Suprapubic skin (tissue), 3 donors: ENCODE results near the gene HOXB2.

Experiments used
- EP300 ChIP-seq: sonication (generic); formaldehyde crosslinking; IDR thresholded peaks from one replicate; pipeline ENCODE4 v1.6.1; 2017; ENCODE audit warnings: antibody characterized with exemption
- POLR2A ChIP-seq, 2 donors: fragments of 450-650 bp; IDR thresholded peaks; one replicate each; pipeline ENCODE4 v1.6.1; 2017; ENCODE audit warnings: antibody characterized with exemption in 2 of 2, mild to moderate bottlenecking in 2 of 2, moderate library complexity in 2 of 2
- TF ChIP-seq, protein P1 (sequence below), 2 donors: fragments of 200-600 bp in 1 of 2; fragments of 450-650 bp in 1 of 2; sonication (generic) in 1 of 2; IDR thresholded peaks; one replicate each; pipeline ENCODE4 v1.5.1; 2016 to 2019; ENCODE audit warnings: antibody characterized with exemption in 2 of 2, mild to moderate bottlenecking in 1 of 2, moderate library complexity in 1 of 2

DNA sequence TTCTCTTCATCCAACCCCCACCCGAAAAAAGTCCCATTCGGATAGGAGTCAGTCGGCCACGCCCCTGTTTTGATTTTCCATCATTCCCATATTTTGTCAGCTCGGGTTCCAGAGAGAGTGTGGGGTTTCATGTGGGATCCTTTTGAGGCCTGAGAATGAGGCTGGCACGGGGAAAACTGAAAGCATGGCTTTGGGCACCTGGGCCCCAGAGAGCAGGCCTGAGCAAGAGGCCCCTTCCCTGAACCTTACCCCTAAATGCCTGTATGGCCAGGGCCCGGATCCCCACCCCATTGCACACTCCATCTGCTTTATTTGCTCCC, 37.8 kb upstream of the HOXB2 start:
- no peak for TF ChIP-seq EP300
- TF ChIP-seq, protein P1, sequence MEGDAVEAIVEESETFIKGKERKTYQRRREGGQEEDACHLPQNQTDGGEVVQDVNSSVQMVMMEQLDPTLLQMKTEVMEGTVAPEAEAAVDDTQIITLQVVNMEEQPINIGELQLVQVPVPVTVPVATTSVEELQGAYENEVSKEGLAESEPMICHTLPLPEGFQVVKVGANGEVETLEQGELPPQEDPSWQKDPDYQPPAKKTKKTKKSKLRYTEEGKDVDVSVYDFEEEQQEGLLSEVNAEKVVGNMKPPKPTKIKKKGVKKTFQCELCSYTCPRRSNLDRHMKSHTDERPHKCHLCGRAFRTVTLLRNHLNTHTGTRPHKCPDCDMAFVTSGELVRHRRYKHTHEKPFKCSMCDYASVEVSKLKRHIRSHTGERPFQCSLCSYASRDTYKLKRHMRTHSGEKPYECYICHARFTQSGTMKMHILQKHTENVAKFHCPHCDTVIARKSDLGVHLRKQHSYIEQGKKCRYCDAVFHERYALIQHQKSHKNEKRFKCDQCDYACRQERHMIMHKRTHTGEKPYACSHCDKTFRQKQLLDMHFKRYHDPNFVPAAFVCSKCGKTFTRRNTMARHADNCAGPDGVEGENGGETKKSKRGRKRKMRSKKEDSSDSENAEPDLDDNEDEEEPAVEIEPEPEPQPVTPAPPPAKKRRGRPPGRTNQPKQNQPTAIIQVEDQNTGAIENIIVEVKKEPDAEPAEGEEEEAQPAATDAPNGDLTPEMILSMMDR (IDR thresholded peaks at IDR 0.05) = no peak
- TF ChIP-seq POLR2A (IDR thresholded peaks at IDR 0.05) = no peak
